GM23338 (cell line): ENCODE data around the gene MLLT6. TPM values are rescaled to one million over a fixed set of nuclear protein-coding genes. Genes with fewer than 3 reads are reported as not detected.

Experiments used
- ATAC-seq: fragments of 200-7000 bp; cut with Tn5 transposase; 3 replicates; pipeline ENCODE4 v1.9.1; 2020
- DNase-seq: peaks from one replicate; pipeline ENCODE4 v3.0.0-alpha.2; 2015; ENCODE audit warnings: low spot score
- H2AFZ ChIP-seq: fragments of 200-600 bp; sonication (generic); 2 replicates; pipeline ENCODE4 v1.8.0; 2016; ENCODE audit warnings: antibody characterized with exemption, mild to moderate bottlenecking, moderate library complexity
- H3F3A ChIP-seq: fragments of 200-600 bp; sonication (generic); replicated peaks from 2 replicates; pipeline ENCODE4 v1.8.0; 2017; ENCODE audit warnings: antibody characterized with exemption, mixed run types, low read depth
- H3K27ac ChIP-seq: fragments of 200-600 bp; sonication (generic); 2 replicates; pipeline ENCODE4 v1.6.1; 2016; ENCODE audit warnings: low read depth
- H3K27me3 ChIP-seq: fragments of 200-600 bp; sonication (generic); 2 replicates; pipeline ENCODE4 v1.8.0; 2016; ENCODE audit warnings: mild to moderate bottlenecking, mixed run types, moderate library complexity; ENCODE audit not compliant: insufficient read depth
- H3K36me3 ChIP-seq: fragments of 200-600 bp; sonication (generic); 2 replicates; pipeline ENCODE4 v1.8.0; 2016; ENCODE audit warnings: mild to moderate bottlenecking; ENCODE audit not compliant: insufficient read depth
- H3K4me1 ChIP-seq: fragments of 200-600 bp; sonication (generic); 2 replicates; pipeline ENCODE4 v1.8.0; 2016; ENCODE audit warnings: mild to moderate bottlenecking, moderate library complexity; ENCODE audit not compliant: insufficient read depth
- H3K4me2 ChIP-seq: fragments of 200-600 bp; sonication (generic); 2 replicates; pipeline ENCODE4 v1.7.1; 2017; ENCODE audit warnings: mixed run types
- H3K4me3 ChIP-seq: fragments of 200-600 bp; sonication (generic); 2 replicates; pipeline ENCODE4 v1.6.1; 2016; ENCODE audit warnings: mixed run types
- H3K79me2 ChIP-seq: fragments of 200-600 bp; sonication (generic); replicated peaks from 2 replicates; pipeline ENCODE4 v1.8.0; 2017; ENCODE audit warnings: mild to moderate bottlenecking; ENCODE audit not compliant: insufficient read depth
- H3K9me2 ChIP-seq: fragments of 200-600 bp; sonication (generic); 2 replicates; pipeline ENCODE4 v1.8.0; 2017; ENCODE audit not compliant: insufficient read depth
- H4K20me1 ChIP-seq: fragments of 200-600 bp; sonication (generic); replicated peaks from 2 replicates; pipeline ENCODE4 v1.8.0; 2017; ENCODE audit warnings: mild to moderate bottlenecking; ENCODE audit not compliant: insufficient read depth
- H3K27ac Mint-ChIP-seq: 2 replicates; pipeline ENCODE4 v1.8.0; 2020; ENCODE audit warnings: inconsistent platforms, mild to moderate bottlenecking, moderate library complexity, mixed read lengths
- H3K27me3 Mint-ChIP-seq: 3 replicates; pipeline ENCODE4 v1.8.0; 2022; ENCODE audit warnings: low read depth, mild to moderate bottlenecking, moderate library complexity, mixed read lengths, inconsistent platforms; ENCODE audit not compliant: insufficient read depth, poor library complexity
- H3K36me3 Mint-ChIP-seq: 3 replicates; pipeline ENCODE4 v1.8.0; 2021; ENCODE audit warnings: low read depth, mild to moderate bottlenecking, inconsistent platforms, moderate library complexity, mixed read lengths
- H3K4me1 Mint-ChIP-seq: 3 replicates; pipeline ENCODE4 v1.8.0; 2020; ENCODE audit warnings: mild to moderate bottlenecking, inconsistent platforms, mixed read lengths
- H3K4me3 Mint-ChIP-seq: 3 replicates; pipeline ENCODE4 v1.8.0; 2021; ENCODE audit warnings: moderate library complexity, mild to moderate bottlenecking, inconsistent platforms, mixed read lengths
- H3K9me3 Mint-ChIP-seq: 3 replicates; pipeline ENCODE4 v1.8.0; 2020; ENCODE audit warnings: moderate library complexity, mild to moderate bottlenecking, inconsistent platforms, mixed read lengths
- CREB1 ChIP-seq: fragments of 250-450 bp; sonication (Bioruptor Pico); IDR thresholded peaks from 2 replicates; pipeline ENCODE4 v1.5.0; 2020; ENCODE audit warnings: low read depth, mild to moderate bottlenecking, moderate library complexity
- CTCF ChIP-seq, 2 experiments: fragments of 200-600 bp in 1 of 2; sonication (generic) in 1 of 2; conservative IDR thresholded peaks; 2 replicates each; pipeline versions ENCODE4 v1.5.1 to v1.6.1; 2016 to 2017; ENCODE audit warnings: antibody characterized with exemption in 2 of 2, low read depth in 2 of 2, mild to moderate bottlenecking in 2 of 2, moderate library complexity in 1 of 2
- ETS1 ChIP-seq: IDR thresholded peaks from 2 replicates; pipeline ENCODE4 v1.6.1; 2016; ENCODE audit warnings: antibody characterized with exemption
- EZH2 ChIP-seq: fragments of 200-600 bp; sonication (generic); IDR thresholded peaks from one replicate; pipeline ENCODE4 v1.8.0; 2017; ENCODE audit warnings: antibody characterized with exemption, mild to moderate bottlenecking, low read depth; ENCODE audit not compliant: unreplicated experiment
- EZH2phosphoT487 ChIP-seq: fragments of 200-600 bp; sonication (generic); IDR thresholded peaks from one replicate; pipeline ENCODE4 v1.8.1; 2018; ENCODE audit warnings: antibody characterized with exemption; ENCODE audit not compliant: unreplicated experiment
- JUNB ChIP-seq: IDR thresholded peaks from one replicate; pipeline ENCODE4 v1.6.1; 2016; ENCODE audit warnings: antibody characterized with exemption; ENCODE audit not compliant: unreplicated experiment
- NANOG ChIP-seq: IDR thresholded peaks from 2 replicates; pipeline ENCODE4 v1.6.1; 2016; ENCODE audit warnings: antibody characterized with exemption, borderline replicate concordance
- POLR2AphosphoS5 ChIP-seq: IDR thresholded peaks from 2 replicates; pipeline ENCODE4 v1.6.1; 2016; ENCODE audit warnings: antibody characterized with exemption, low read depth
- REST ChIP-seq: IDR thresholded peaks from one replicate; pipeline ENCODE4 v1.6.1; 2018; ENCODE audit warnings: antibody characterized with exemption; ENCODE audit not compliant: unreplicated experiment
- STAT1 ChIP-seq: IDR thresholded peaks from one replicate; pipeline ENCODE4 v1.6.1; 2016; ENCODE audit warnings: antibody characterized with exemption; ENCODE audit not compliant: unreplicated experiment
- ZNF114 ChIP-seq: fragments of 250-450 bp; sonication (Bioruptor Pico); IDR thresholded peaks from 2 replicates; pipeline ENCODE4 v1.5.0; 2020; ENCODE audit warnings: mild to moderate bottlenecking, moderate library complexity
- ZNF331 ChIP-seq: fragments of 250-450 bp; sonication (Bioruptor Pico); IDR thresholded peaks from 2 replicates; pipeline ENCODE4 v1.5.0; 2020; ENCODE audit warnings: low read depth, mild to moderate bottlenecking, moderate library complexity
- polyA plus RNA-seq: library from polyadenylated mRNA; unstranded; fragments of >200 nt; fragmentation: Nextera tagmentation; extraction: Ambion mirVana; gene quantifications from 2 replicates; pipeline ENCODE4 v1.2.1, GENCODE V29; 2016
- total RNA-seq: library from RNA; depleted of rRNA; stranded (reverse); fragments of >200 nt; shearing (Covaris generic); gene quantifications from 2 replicates; pipeline ENCODE4 v1.2.3, GENCODE V29; 2014
- TF ChIP-seq, protein P1 (sequence below): fragments of 250-450 bp; sonication (Bioruptor Pico); IDR thresholded peaks from 2 replicates; pipeline ENCODE4 v1.5.0; 2020; ENCODE audit warnings: mild to moderate bottlenecking, moderate library complexity

The MLLT6 gene
- total and polyA plus RNA-seq, 2 experiments from 2014 or later, result 2.6 to 2.8 TPM

GRCh38 chr17:38716368-38717005 lies 11.4 kb downstream of the MLLT6 start:
- Histone ChIP-seq H3K4me2 (no peak overlapping the region), H2AFZ (no peak overlapping the region), H3K9me2 (no peaks in the 10 kb centered on the region), H3K79me2 (no peaks in the 10 kb centered on the region), H3K27ac (no peak overlapping the region), H3K27me3 (peaks cover 31% of the 10 kb centered on the region), H3K36me3 (no peaks in the 10 kb centered on the region), H3F3A (peaks cover 15% of the 10 kb centered on the region), H3K4me3 (no peak overlapping the region), H4K20me1 (peaks cover 3% of the 10 kb centered on the region; the same call in 1 of the 2 replicates), H3K4me1 (peaks cover 18% of the 10 kb centered on the region; the same call in 1 of the 2 replicates)
- peaks cover 33% of the 10 kb centered on the region for H3K27me3 Mint-ChIP-seq
- peaks cover 75% of the 10 kb centered on the region for H3K4me1 Mint-ChIP-seq
- no peaks in the 10 kb centered on the region; the same call in 1 of the 3 replicates for H3K9me3 Mint-ChIP-seq
- no peak overlapping the region for H3K27ac Mint-ChIP-seq
- peaks cover 14% of the 10 kb centered on the region for H3K36me3 Mint-ChIP-seq
- TF ChIP-seq EZH2phosphoT487, result no peak
- no peak for TF ChIP-seq ETS1
- TF ChIP-seq CTCF (conservative IDR thresholded peaks at IDR 0.05; ENCODE audit: low read depth in 2 of 2), result no peak
- no peak for TF ChIP-seq STAT1
- TF ChIP-seq ZNF331 (CRISPR knock-in tag), result no peak
- no peak for TF ChIP-seq POLR2AphosphoS5
- no peak for TF ChIP-seq ZNF114
- TF ChIP-seq EZH2, result no peak
- no peak for TF ChIP-seq CREB1 (CRISPR knock-in tag)
- TF ChIP-seq NANOG, result no peak
- TF ChIP-seq REST, result no peak
- TF ChIP-seq, protein P1, sequence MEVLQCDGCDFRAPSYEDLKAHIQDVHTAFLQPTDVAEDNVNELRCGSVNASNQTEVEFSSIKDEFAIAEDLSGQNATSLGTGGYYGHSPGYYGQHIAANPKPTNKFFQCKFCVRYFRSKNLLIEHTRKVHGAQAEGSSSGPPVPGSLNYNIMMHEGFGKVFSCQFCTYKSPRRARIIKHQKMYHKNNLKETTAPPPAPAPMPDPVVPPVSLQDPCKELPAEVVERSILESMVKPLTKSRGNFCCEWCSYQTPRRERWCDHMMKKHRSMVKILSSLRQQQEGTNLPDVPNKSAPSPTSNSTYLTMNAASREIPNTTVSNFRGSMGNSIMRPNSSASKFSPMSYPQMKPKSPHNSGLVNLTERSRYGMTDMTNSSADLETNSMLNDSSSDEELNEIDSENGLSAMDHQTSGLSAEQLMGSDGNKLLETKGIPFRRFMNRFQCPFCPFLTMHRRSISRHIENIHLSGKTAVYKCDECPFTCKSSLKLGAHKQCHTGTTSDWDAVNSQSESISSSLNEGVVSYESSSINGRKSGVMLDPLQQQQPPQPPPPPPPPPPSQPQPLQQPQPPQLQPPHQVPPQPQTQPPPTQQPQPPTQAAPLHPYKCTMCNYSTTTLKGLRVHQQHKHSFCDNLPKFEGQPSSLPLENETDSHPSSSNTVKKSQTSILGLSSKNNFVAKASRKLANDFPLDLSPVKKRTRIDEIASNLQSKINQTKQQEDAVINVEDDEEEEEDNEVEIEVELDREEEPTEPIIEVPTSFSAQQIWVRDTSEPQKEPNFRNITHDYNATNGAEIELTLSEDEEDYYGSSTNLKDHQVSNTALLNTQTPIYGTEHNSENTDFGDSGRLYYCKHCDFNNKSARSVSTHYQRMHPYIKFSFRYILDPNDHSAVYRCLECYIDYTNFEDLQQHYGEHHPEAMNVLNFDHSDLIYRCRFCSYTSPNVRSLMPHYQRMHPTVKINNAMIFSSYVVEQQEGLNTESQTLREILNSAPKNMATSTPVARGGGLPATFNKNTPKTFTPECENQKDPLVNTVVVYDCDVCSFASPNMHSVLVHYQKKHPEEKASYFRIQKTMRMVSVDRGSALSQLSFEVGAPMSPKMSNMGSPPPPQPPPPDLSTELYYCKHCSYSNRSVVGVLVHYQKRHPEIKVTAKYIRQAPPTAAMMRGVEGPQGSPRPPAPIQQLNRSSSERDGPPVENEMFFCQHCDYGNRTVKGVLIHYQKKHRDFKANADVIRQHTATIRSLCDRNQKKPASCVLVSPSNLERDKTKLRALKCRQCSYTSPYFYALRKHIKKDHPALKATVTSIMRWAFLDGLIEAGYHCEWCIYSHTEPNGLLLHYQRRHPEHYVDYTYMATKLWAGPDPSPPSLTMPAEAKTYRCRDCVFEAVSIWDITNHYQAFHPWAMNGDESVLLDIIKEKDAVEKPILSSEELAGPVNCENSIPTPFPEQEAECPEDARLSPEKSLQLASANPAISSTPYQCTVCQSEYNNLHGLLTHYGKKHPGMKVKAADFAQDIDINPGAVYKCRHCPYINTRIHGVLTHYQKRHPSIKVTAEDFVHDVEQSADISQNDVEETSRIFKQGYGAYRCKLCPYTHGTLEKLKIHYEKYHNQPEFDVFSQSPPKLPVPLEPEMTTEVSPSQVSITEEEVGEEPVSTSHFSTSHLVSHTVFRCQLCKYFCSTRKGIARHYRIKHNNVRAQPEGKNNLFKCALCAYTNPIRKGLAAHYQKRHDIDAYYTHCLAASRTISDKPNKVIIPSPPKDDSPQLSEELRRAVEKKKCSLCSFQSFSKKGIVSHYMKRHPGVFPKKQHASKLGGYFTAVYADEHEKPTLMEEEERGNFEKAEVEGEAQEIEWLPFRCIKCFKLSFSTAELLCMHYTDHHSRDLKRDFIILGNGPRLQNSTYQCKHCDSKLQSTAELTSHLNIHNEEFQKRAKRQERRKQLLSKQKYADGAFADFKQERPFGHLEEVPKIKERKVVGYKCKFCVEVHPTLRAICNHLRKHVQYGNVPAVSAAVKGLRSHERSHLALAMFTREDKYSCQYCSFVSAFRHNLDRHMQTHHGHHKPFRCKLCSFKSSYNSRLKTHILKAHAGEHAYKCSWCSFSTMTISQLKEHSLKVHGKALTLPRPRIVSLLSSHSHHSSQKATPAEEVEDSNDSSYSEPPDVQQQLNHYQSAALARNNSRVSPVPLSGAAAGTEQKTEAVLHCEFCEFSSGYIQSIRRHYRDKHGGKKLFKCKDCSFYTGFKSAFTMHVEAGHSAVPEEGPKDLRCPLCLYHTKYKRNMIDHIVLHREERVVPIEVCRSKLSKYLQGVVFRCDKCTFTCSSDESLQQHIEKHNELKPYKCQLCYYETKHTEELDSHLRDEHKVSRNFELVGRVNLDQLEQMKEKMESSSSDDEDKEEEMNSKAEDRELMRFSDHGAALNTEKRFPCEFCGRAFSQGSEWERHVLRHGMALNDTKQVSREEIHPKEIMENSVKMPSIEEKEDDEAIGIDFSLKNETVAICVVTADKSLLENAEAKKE (CRISPR knock-in tag), result no peak
- TF ChIP-seq JUNB, result no peak
- H3K4me3 Mint-ChIP-seq, result no peak overlapping the region
- ATAC-seq (no peak), DNase-seq (no peak)
